ENCODE data around the gene MCC.

DNA sequence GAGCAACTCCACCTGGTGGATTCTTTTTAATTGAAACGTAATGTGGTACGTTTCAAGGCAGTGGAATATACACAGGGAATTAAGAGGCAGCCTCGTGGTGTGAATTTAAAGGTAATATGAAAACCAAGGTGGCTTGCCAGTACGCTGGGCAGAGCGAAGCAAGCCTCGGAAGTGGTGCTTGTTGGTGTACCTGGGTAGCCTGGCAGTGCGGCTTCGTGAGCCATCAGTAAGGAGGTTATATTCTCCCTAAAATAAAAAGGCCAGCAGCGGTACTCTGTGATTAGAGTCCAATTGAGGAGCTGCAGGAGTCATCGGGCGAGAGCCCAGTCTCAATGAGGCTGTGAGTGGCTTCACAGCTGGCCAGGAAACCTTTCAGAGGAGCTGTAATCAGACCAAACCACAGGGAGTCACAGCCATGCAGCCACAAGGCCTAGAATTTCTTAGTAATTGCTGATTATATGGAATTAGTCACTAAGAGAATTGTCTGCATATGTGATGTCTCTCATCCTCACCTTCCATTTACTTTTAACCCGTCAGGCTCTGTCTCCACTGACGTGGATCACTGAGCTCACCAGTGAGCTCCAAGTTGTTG lies 454.0 kb downstream of the MCC start:
- TF ChIP-seq POLR2AphosphoS5 (IDR thresholded peaks at IDR 0.05; ENCODE audit: low read depth, low read length) = no peak
- no peak for TF ChIP-seq SPI1 (IDR thresholded peaks at IDR 0.05; ENCODE audit: low read depth, low read length)
- no peak for TF ChIP-seq POLR2A (IDR thresholded peaks at IDR 0.05; ENCODE audit: low read depth, low read length)
- no peak for TF ChIP-seq TAF1 (IDR thresholded peaks at IDR 0.05; ENCODE audit: low read depth, low read length)
- no peak for TF ChIP-seq POU2F2 (IDR thresholded peaks at IDR 0.05; ENCODE audit: low read depth, low read length)

All from GM12891 (cell line).